GM23338 (cell line): ENCODE results near the gene CHCHD3. TPM values are rescaled to one million over a fixed set of nuclear protein-coding genes. Genes with fewer than 3 reads are reported as not detected.

Source experiments
- ATAC-seq: fragments of 200-7000 bp; cut with Tn5 transposase; 3 replicates; pipeline ENCODE4 v1.9.1; 2020
- DNase-seq: peaks from one replicate; pipeline ENCODE4 v3.0.0-alpha.2; 2015; ENCODE audit warnings: low spot score
- H2AFZ ChIP-seq: fragments of 200-600 bp; sonication (generic); 2 replicates; pipeline ENCODE4 v1.8.0; 2016; ENCODE audit warnings: antibody characterized with exemption, mild to moderate bottlenecking, moderate library complexity
- H3F3A ChIP-seq: fragments of 200-600 bp; sonication (generic); replicated peaks from 2 replicates; pipeline ENCODE4 v1.8.0; 2017; ENCODE audit warnings: antibody characterized with exemption, mixed run types, low read depth
- H3K27ac ChIP-seq: fragments of 200-600 bp; sonication (generic); 2 replicates; pipeline ENCODE4 v1.6.1; 2016; ENCODE audit warnings: low read depth
- H3K27me3 ChIP-seq: fragments of 200-600 bp; sonication (generic); 2 replicates; pipeline ENCODE4 v1.8.0; 2016; ENCODE audit warnings: mild to moderate bottlenecking, mixed run types, moderate library complexity; ENCODE audit not compliant: insufficient read depth
- H3K36me3 ChIP-seq: fragments of 200-600 bp; sonication (generic); 2 replicates; pipeline ENCODE4 v1.8.0; 2016; ENCODE audit warnings: mild to moderate bottlenecking; ENCODE audit not compliant: insufficient read depth
- H3K4me1 ChIP-seq: fragments of 200-600 bp; sonication (generic); 2 replicates; pipeline ENCODE4 v1.8.0; 2016; ENCODE audit warnings: mild to moderate bottlenecking, moderate library complexity; ENCODE audit not compliant: insufficient read depth
- H3K4me2 ChIP-seq: fragments of 200-600 bp; sonication (generic); 2 replicates; pipeline ENCODE4 v1.7.1; 2017; ENCODE audit warnings: mixed run types
- H3K4me3 ChIP-seq: fragments of 200-600 bp; sonication (generic); 2 replicates; pipeline ENCODE4 v1.6.1; 2016; ENCODE audit warnings: mixed run types
- H3K79me2 ChIP-seq: fragments of 200-600 bp; sonication (generic); replicated peaks from 2 replicates; pipeline ENCODE4 v1.8.0; 2017; ENCODE audit warnings: mild to moderate bottlenecking; ENCODE audit not compliant: insufficient read depth
- H3K9me2 ChIP-seq: fragments of 200-600 bp; sonication (generic); 2 replicates; pipeline ENCODE4 v1.8.0; 2017; ENCODE audit not compliant: insufficient read depth
- H4K20me1 ChIP-seq: fragments of 200-600 bp; sonication (generic); replicated peaks from 2 replicates; pipeline ENCODE4 v1.8.0; 2017; ENCODE audit warnings: mild to moderate bottlenecking; ENCODE audit not compliant: insufficient read depth
- H3K27ac Mint-ChIP-seq: 2 replicates; pipeline ENCODE4 v1.8.0; 2020; ENCODE audit warnings: inconsistent platforms, mild to moderate bottlenecking, moderate library complexity, mixed read lengths
- H3K27me3 Mint-ChIP-seq: 3 replicates; pipeline ENCODE4 v1.8.0; 2022; ENCODE audit warnings: low read depth, mild to moderate bottlenecking, moderate library complexity, mixed read lengths, inconsistent platforms; ENCODE audit not compliant: insufficient read depth, poor library complexity
- H3K36me3 Mint-ChIP-seq: 3 replicates; pipeline ENCODE4 v1.8.0; 2021; ENCODE audit warnings: low read depth, mild to moderate bottlenecking, inconsistent platforms, moderate library complexity, mixed read lengths
- H3K4me1 Mint-ChIP-seq: 3 replicates; pipeline ENCODE4 v1.8.0; 2020; ENCODE audit warnings: mild to moderate bottlenecking, inconsistent platforms, mixed read lengths
- H3K4me3 Mint-ChIP-seq: 3 replicates; pipeline ENCODE4 v1.8.0; 2021; ENCODE audit warnings: moderate library complexity, mild to moderate bottlenecking, inconsistent platforms, mixed read lengths
- H3K9me3 Mint-ChIP-seq: 3 replicates; pipeline ENCODE4 v1.8.0; 2020; ENCODE audit warnings: moderate library complexity, mild to moderate bottlenecking, inconsistent platforms, mixed read lengths
- CREB1 ChIP-seq: fragments of 250-450 bp; sonication (Bioruptor Pico); IDR thresholded peaks from 2 replicates; pipeline ENCODE4 v1.5.0; 2020; ENCODE audit warnings: low read depth, mild to moderate bottlenecking, moderate library complexity
- CTCF ChIP-seq, 2 experiments: fragments of 200-600 bp in 1 of 2; sonication (generic) in 1 of 2; conservative IDR thresholded peaks; 2 replicates each; pipeline versions ENCODE4 v1.5.1 to v1.6.1; 2016 to 2017; ENCODE audit warnings: antibody characterized with exemption in 2 of 2, low read depth in 2 of 2, mild to moderate bottlenecking in 2 of 2, moderate library complexity in 1 of 2
- ETS1 ChIP-seq: IDR thresholded peaks from 2 replicates; pipeline ENCODE4 v1.6.1; 2016; ENCODE audit warnings: antibody characterized with exemption
- EZH2 ChIP-seq: fragments of 200-600 bp; sonication (generic); IDR thresholded peaks from one replicate; pipeline ENCODE4 v1.8.0; 2017; ENCODE audit warnings: antibody characterized with exemption, mild to moderate bottlenecking, low read depth; ENCODE audit not compliant: unreplicated experiment
- EZH2phosphoT487 ChIP-seq: fragments of 200-600 bp; sonication (generic); IDR thresholded peaks from one replicate; pipeline ENCODE4 v1.8.1; 2018; ENCODE audit warnings: antibody characterized with exemption; ENCODE audit not compliant: unreplicated experiment
- JUNB ChIP-seq: IDR thresholded peaks from one replicate; pipeline ENCODE4 v1.6.1; 2016; ENCODE audit warnings: antibody characterized with exemption; ENCODE audit not compliant: unreplicated experiment
- NANOG ChIP-seq: IDR thresholded peaks from 2 replicates; pipeline ENCODE4 v1.6.1; 2016; ENCODE audit warnings: antibody characterized with exemption, borderline replicate concordance
- POLR2AphosphoS5 ChIP-seq: IDR thresholded peaks from 2 replicates; pipeline ENCODE4 v1.6.1; 2016; ENCODE audit warnings: antibody characterized with exemption, low read depth
- REST ChIP-seq: IDR thresholded peaks from one replicate; pipeline ENCODE4 v1.6.1; 2018; ENCODE audit warnings: antibody characterized with exemption; ENCODE audit not compliant: unreplicated experiment
- STAT1 ChIP-seq: IDR thresholded peaks from one replicate; pipeline ENCODE4 v1.6.1; 2016; ENCODE audit warnings: antibody characterized with exemption; ENCODE audit not compliant: unreplicated experiment
- ZNF114 ChIP-seq: fragments of 250-450 bp; sonication (Bioruptor Pico); IDR thresholded peaks from 2 replicates; pipeline ENCODE4 v1.5.0; 2020; ENCODE audit warnings: mild to moderate bottlenecking, moderate library complexity
- ZNF331 ChIP-seq: fragments of 250-450 bp; sonication (Bioruptor Pico); IDR thresholded peaks from 2 replicates; pipeline ENCODE4 v1.5.0; 2020; ENCODE audit warnings: low read depth, mild to moderate bottlenecking, moderate library complexity
- ZNF462 ChIP-seq: fragments of 250-450 bp; sonication (Bioruptor Pico); IDR thresholded peaks from 2 replicates; pipeline ENCODE4 v1.5.0; 2020; ENCODE audit warnings: mild to moderate bottlenecking, moderate library complexity
- polyA plus RNA-seq: library from polyadenylated mRNA; unstranded; fragments of >200 nt; fragmentation: Nextera tagmentation; extraction: Ambion mirVana; gene quantifications from 2 replicates; pipeline ENCODE4 v1.2.1, GENCODE V29; 2016
- total RNA-seq: library from RNA; depleted of rRNA; stranded (reverse); fragments of >200 nt; shearing (Covaris generic); gene quantifications from 2 replicates; pipeline ENCODE4 v1.2.3, GENCODE V29; 2014

CHCHD3 gene
- total and polyA plus RNA-seq, 2 experiments from 2014 or later: 107 to 131 TPM

GRCh38 chr7:132779164-132779563, 302.7 kb downstream of the CHCHD3 start:
- ATAC-seq (peak; percentile 30), DNase-seq (no peak)
- Mint-ChIP-seq H3K27ac (peak overlapping the region; percentile 37; the same call in 1 of the 2 replicates), H3K27me3 (peaks cover 5% of the 10 kb centered on the region), H3K36me3 (peaks cover 2% of the 10 kb centered on the region; the same call in 2 of the 3 replicates), H3K4me1 (peaks cover 8% of the 10 kb centered on the region; the same call in 2 of the 3 replicates), H3K4me3 (no peak overlapping the region), H3K9me3 (no peaks in the 10 kb centered on the region)
- Histone ChIP-seq H3K4me3 (no peak overlapping the region), H4K20me1 (no peaks in the 10 kb centered on the region), H3F3A (no peaks in the 10 kb centered on the region), H3K36me3 (no peaks in the 10 kb centered on the region), H3K4me1 (no peaks in the 10 kb centered on the region), H3K27ac (no peak overlapping the region), H3K79me2 (no peaks in the 10 kb centered on the region), H3K4me2 (no peak overlapping the region), H3K9me2 (no peaks in the 10 kb centered on the region), H2AFZ (no peak overlapping the region), H3K27me3 (no peaks in the 10 kb centered on the region)
- TF ChIP-seq STAT1: no peak
- no peak for TF ChIP-seq ZNF331 (CRISPR knock-in tag)
- no peak for TF ChIP-seq REST
- no peak for TF ChIP-seq POLR2AphosphoS5
- no peak for TF ChIP-seq JUNB
- no peak for TF ChIP-seq EZH2
- no peak for TF ChIP-seq ETS1
- TF ChIP-seq EZH2phosphoT487: no peak
- no peak for TF ChIP-seq ZNF462 (CRISPR knock-in tag)
- TF ChIP-seq CTCF (conservative IDR thresholded peaks at IDR 0.05; ENCODE audit: low read depth in 2 of 2): no peak
- no peak for TF ChIP-seq NANOG
- TF ChIP-seq CREB1: no peak
- TF ChIP-seq ZNF114 (CRISPR knock-in tag): no peak
